OCI-LY1 (cell line): ENCODE data around the gene CARS2.

Experiments
- H2AFZ ChIP-seq: fragments of 200-600 bp; sonication (generic), shearing (Covaris generic); 2 replicates; pipeline ENCODE4 v1.6.0; 2014; ENCODE audit warnings: antibody characterized with exemption, mild to moderate bottlenecking, low read length
- H3F3A ChIP-seq: fragments of 200-600 bp; sonication (generic), shearing (Covaris generic); 2 replicates; pipeline ENCODE4 v1.6.0; 2014; ENCODE audit warnings: mild to moderate bottlenecking, antibody characterized with exemption, low read length, moderate library complexity; ENCODE audit not compliant: insufficient read depth
- H3K27ac ChIP-seq: fragments of 200-600 bp; sonication (generic); 2 replicates; pipeline ENCODE4 v1.5.1; 2014; ENCODE audit warnings: low read length, mixed run types, mild to moderate bottlenecking, low read depth; ENCODE audit not compliant: poor library complexity, severe bottlenecking
- H3K27me3 ChIP-seq: fragments of 200-600 bp; sonication (generic); 2 replicates; pipeline ENCODE4 v1.6.0; 2014; ENCODE audit warnings: antibody characterized with exemption, mild to moderate bottlenecking, low read length, moderate library complexity; ENCODE audit not compliant: insufficient read depth
- H3K36me3 ChIP-seq: fragments of 200-600 bp; sonication (generic); 2 replicates; pipeline ENCODE4 v1.6.1; 2014; ENCODE audit warnings: mild to moderate bottlenecking, antibody characterized with exemption, low read length, moderate library complexity, mixed read lengths; ENCODE audit not compliant: insufficient read depth
- H3K4me1 ChIP-seq: fragments of 200-600 bp; sonication (generic); 2 replicates; pipeline ENCODE4 v1.5.1; 2014; ENCODE audit warnings: mild to moderate bottlenecking, low read length, moderate library complexity; ENCODE audit not compliant: insufficient read depth, severe bottlenecking
- H3K4me2 ChIP-seq: fragments of 200-600 bp; sonication (generic), shearing (Covaris generic); 2 replicates; pipeline ENCODE4 v1.6.1; 2014; ENCODE audit warnings: low read length
- H3K4me3 ChIP-seq: fragments of 200-600 bp; sonication (generic); 2 replicates; pipeline ENCODE4 v1.5.1; 2014; ENCODE audit warnings: low read length, low read depth, mild to moderate bottlenecking, mixed read lengths; ENCODE audit not compliant: poor library complexity, severe bottlenecking
- H3K79me2 ChIP-seq: fragments of 200-600 bp; shearing (Covaris generic); 2 replicates; pipeline ENCODE4 v1.6.1; 2016; ENCODE audit warnings: mixed run types, low read length, mixed read lengths; ENCODE audit not compliant: insufficient read depth
- H3K9ac ChIP-seq: fragments of 200-600 bp; sonication (generic), shearing (Covaris generic); 2 replicates; pipeline ENCODE4 v1.6.1; 2014; ENCODE audit warnings: mild to moderate bottlenecking, low read length, mixed read lengths
- H3K9me2 ChIP-seq: fragments of 200-600 bp; sonication (generic), shearing (Covaris generic); 2 replicates; pipeline ENCODE4 v1.6.1; 2014; ENCODE audit warnings: low read depth, mild to moderate bottlenecking, low read length, mixed read lengths
- H3K9me3 ChIP-seq: fragments of 200-600 bp; shearing (Covaris generic); 2 replicates; pipeline ENCODE4 v1.6.1; 2014; ENCODE audit warnings: low read length, mixed read lengths
- H4K20me1 ChIP-seq: fragments of 200-600 bp; sonication (generic), shearing (Covaris generic); 2 replicates; pipeline ENCODE4 v1.6.0; 2016; ENCODE audit warnings: mild to moderate bottlenecking, low read length; ENCODE audit not compliant: insufficient read depth
- CTCF ChIP-seq: fragments of 200-600 bp; sonication (generic), shearing (Covaris generic); IDR thresholded peaks from 2 replicates; pipeline ENCODE4 v1.5.1; 2017; ENCODE audit warnings: mild to moderate bottlenecking, antibody characterized with exemption, low read length, moderate library complexity, mixed read lengths
- EZH2 ChIP-seq: fragments of 200-600 bp; sonication (generic), shearing (Covaris generic); IDR thresholded peaks from 2 replicates; pipeline ENCODE4 v1.8.0; 2017; ENCODE audit warnings: borderline replicate concordance, mixed run types, mild to moderate bottlenecking, antibody characterized with exemption, low read length, moderate library complexity, mixed read lengths

CARS2 gene

GRCh38 chr13:110664673-110665072 lies 41.2 kb downstream of the CARS2 start:
- H3K4me2 ChIP-seq = no peak overlapping the region
- no peaks in the 10 kb centered on the region for H3K9me2 ChIP-seq
- H3K27me3 ChIP-seq = no peaks in the 10 kb centered on the region
- TF ChIP-seq CTCF (no peak), EZH2 (no peak)
- no peaks in the 10 kb centered on the region for H3K79me2 ChIP-seq
- H3K36me3 ChIP-seq = peaks cover 97% of the 10 kb centered on the region
- H3K4me1 ChIP-seq = peaks cover 22% of the 10 kb centered on the region
- no peaks in the 10 kb centered on the region for H3F3A ChIP-seq
- no peak overlapping the region for H3K9ac ChIP-seq
- peak overlapping the region; percentile 75 for H3K27ac ChIP-seq
- no peak overlapping the region for H3K4me3 ChIP-seq
- H2AFZ ChIP-seq = no peak overlapping the region
- H4K20me1 ChIP-seq = no peaks in the 10 kb centered on the region
- 0 out of 2 replicates have a peak, but pooled peaks cover 4% of the 10 kb centered on the region for H3K9me3 ChIP-seq

GRCh38 chr13:110664041-110664440 lies 41.9 kb downstream of the CARS2 start:
- no peaks in the 10 kb centered on the region for H3K9me2 ChIP-seq
- H3K4me3 ChIP-seq = no peak overlapping the region
- no peak overlapping the region for H3K9ac ChIP-seq
- no peak overlapping the region for H2AFZ ChIP-seq
- TF ChIP-seq EZH2 (no peak), CTCF (no peak)
- H3K4me2 ChIP-seq = no peak overlapping the region
- peaks cover 97% of the 10 kb centered on the region for H3K36me3 ChIP-seq
- no peaks in the 10 kb centered on the region for H3F3A ChIP-seq
- no peaks in the 10 kb centered on the region for H4K20me1 ChIP-seq
- H3K27ac ChIP-seq = no peak overlapping the region
- peaks cover 22% of the 10 kb centered on the region for H3K4me1 ChIP-seq
- no peaks in the 10 kb centered on the region for H3K79me2 ChIP-seq
- H3K9me3 ChIP-seq = 0 out of 2 replicates have a peak, but pooled peaks cover 4% of the 10 kb centered on the region
- no peaks in the 10 kb centered on the region for H3K27me3 ChIP-seq

- no peak overlapping the region for H3K27ac ChIP-seq
- no peaks in the 10 kb centered on the region for H4K20me1 ChIP-seq
- no peaks in the 10 kb centered on the region for H3K27me3 ChIP-seq
- H3K4me1 ChIP-seq = peaks cover 22% of the 10 kb centered on the region
- H3K9me2 ChIP-seq = no peaks in the 10 kb centered on the region
- no peak overlapping the region for H3K9ac ChIP-seq
- peaks cover 96% of the 10 kb centered on the region for H3K36me3 ChIP-seq
- no peak for TF ChIP-seq EZH2
- H3K4me2 ChIP-seq = no peak overlapping the region
- H2AFZ ChIP-seq = no peak overlapping the region
- no peaks in the 10 kb centered on the region for H3F3A ChIP-seq
- no peaks in the 10 kb centered on the region for H3K79me2 ChIP-seq
- H3K4me3 ChIP-seq = no peak overlapping the region
- H3K9me3 ChIP-seq = 0 out of 2 replicates have a peak, but pooled peaks cover 4% of the 10 kb centered on the region
Observed at GRCh38 chr13:110663491-110663890, 42.4 kb downstream of the CARS2 start.

GRCh38 chr13:110662777-110663443 lies 43.0 kb downstream of the CARS2 start:
- no peaks in the 10 kb centered on the region for H3K9me2 ChIP-seq
- no peak overlapping the region for H3K4me2 ChIP-seq
- no peaks in the 10 kb centered on the region for H4K20me1 ChIP-seq
- no peak overlapping the region for H3K4me3 ChIP-seq
- no peak overlapping the region for H3K27ac ChIP-seq
- H3K36me3 ChIP-seq = peaks cover 96% of the 10 kb centered on the region
- no peaks in the 10 kb centered on the region for H3K27me3 ChIP-seq
- no peaks in the 10 kb centered on the region for H3K79me2 ChIP-seq
- H3K4me1 ChIP-seq = peaks cover 22% of the 10 kb centered on the region
- H3K9ac ChIP-seq = no peak overlapping the region
- H2AFZ ChIP-seq = no peak overlapping the region
- peaks cover 8% of the 10 kb centered on the region for H3K9me3 ChIP-seq
- TF ChIP-seq EZH2 (no peak), CTCF (no peak)
- H3F3A ChIP-seq = no peaks in the 10 kb centered on the region
